Measurements from ENCODE around the gene PDIA2.
"Not testable (repeated sequence)": the region's sequence is repeated elsewhere in the genome, so short reads cannot be mapped to it uniquely, and the experiment has no call there.

The PDIA2 gene

GRCh38 chr16:283033-283805 is at the start of gene PDIA2:
Gene PDIA2 (plus strand): TSS chr16:283164. CDS start chr16:283170, 6 bp downstream.
- no peak for FAIRE-seq

GRCh38 chr16:234468-235305 is 48.3 kb upstream of the PDIA2 start, which contains the start of gene FAM234A:
Gene FAM234A (plus strand): TSS chr16:234821. CDS start chr16:254414, 19,593 bp downstream.
- no peak for FAIRE-seq

- FAIRE-seq = no peak
These were observed 43.1 kb upstream of the PDIA2 start for GRCh38 chr16:239948-240277.

GRCh38 chr16:240559-240958 is 42.4 kb upstream of the PDIA2 start:
- no peak for FAIRE-seq

- FAIRE-seq = no peak
These were observed 40.7 kb upstream of the PDIA2 start for GRCh38 chr16:242281-242680.

GRCh38 chr16:243348-243747 is 39.6 kb upstream of the PDIA2 start:
- no peak for FAIRE-seq

GRCh38 chr16:245105-245504 is 37.9 kb upstream of the PDIA2 start:
- FAIRE-seq = no peak

GRCh38 chr16:247027-247426 is 35.9 kb upstream of the PDIA2 start:
- no peak for FAIRE-seq

GRCh38 chr16:249431-249830 is 33.5 kb upstream of the PDIA2 start:
- no peak for FAIRE-seq

- FAIRE-seq = no peak
These were observed 30.3 kb upstream of the PDIA2 start for GRCh38 chr16:252366-253337.

GRCh38 chr16:253833-254232 is 29.1 kb upstream of the PDIA2 start:
- FAIRE-seq = no peak

GRCh38 chr16:254461-254860 is 28.5 kb upstream of the PDIA2 start:
- FAIRE-seq = no peak

- no peak for FAIRE-seq
These were observed 27.8 kb upstream of the PDIA2 start for GRCh38 chr16:255183-255582.

GRCh38 chr16:258091-258490 is 24.9 kb upstream of the PDIA2 start:
- FAIRE-seq = not testable (repeated sequence)

GRCh38 chr16:259226-259625 is 23.7 kb upstream of the PDIA2 start:
- no peak for FAIRE-seq

- FAIRE-seq = no peak
These were observed 23.1 kb upstream of the PDIA2 start for GRCh38 chr16:259814-260253.

- no peak for FAIRE-seq
These were observed 22.6 kb upstream of the PDIA2 start for GRCh38 chr16:260326-260725.

GRCh38 chr16:261031-261691 is 21.8 kb upstream of the PDIA2 start:
- FAIRE-seq = no peak

GRCh38 chr16:262121-262745 is 20.7 kb upstream of the PDIA2 start:
- no peak for FAIRE-seq

GRCh38 chr16:263182-263774 is 19.7 kb upstream of the PDIA2 start:
- FAIRE-seq = no peak

- no peak for FAIRE-seq
These were observed 19.0 kb upstream of the PDIA2 start for GRCh38 chr16:263944-264343.
